Epithelial cell of esophagus (primary cell): ENCODE data around the gene LZTS3.
"Not testable (repeated sequence)": the region's sequence is repeated elsewhere in the genome, so short reads cannot be mapped to it uniquely, and the experiment has no call there.

Experiments
- DNase-seq: peaks from one replicate; pipeline ENCODE4 v3.0.0; 2010; ENCODE audit warnings: low read depth
- H3K4me3 ChIP-seq: 2 replicates; pipeline ENCODE4 v1.5.1; 2011; ENCODE audit warnings: mild to moderate bottlenecking, low read length, control low read depth
- CTCF ChIP-seq: IDR thresholded peaks from 2 replicates; pipeline ENCODE4 v1.5.1; 2011; ENCODE audit warnings: low read depth, mild to moderate bottlenecking, low read length, control low read depth, inconsistent platforms; ENCODE audit not compliant: insufficient read depth; ENCODE audit errors: missing control alignments

LZTS3 gene

DNA sequence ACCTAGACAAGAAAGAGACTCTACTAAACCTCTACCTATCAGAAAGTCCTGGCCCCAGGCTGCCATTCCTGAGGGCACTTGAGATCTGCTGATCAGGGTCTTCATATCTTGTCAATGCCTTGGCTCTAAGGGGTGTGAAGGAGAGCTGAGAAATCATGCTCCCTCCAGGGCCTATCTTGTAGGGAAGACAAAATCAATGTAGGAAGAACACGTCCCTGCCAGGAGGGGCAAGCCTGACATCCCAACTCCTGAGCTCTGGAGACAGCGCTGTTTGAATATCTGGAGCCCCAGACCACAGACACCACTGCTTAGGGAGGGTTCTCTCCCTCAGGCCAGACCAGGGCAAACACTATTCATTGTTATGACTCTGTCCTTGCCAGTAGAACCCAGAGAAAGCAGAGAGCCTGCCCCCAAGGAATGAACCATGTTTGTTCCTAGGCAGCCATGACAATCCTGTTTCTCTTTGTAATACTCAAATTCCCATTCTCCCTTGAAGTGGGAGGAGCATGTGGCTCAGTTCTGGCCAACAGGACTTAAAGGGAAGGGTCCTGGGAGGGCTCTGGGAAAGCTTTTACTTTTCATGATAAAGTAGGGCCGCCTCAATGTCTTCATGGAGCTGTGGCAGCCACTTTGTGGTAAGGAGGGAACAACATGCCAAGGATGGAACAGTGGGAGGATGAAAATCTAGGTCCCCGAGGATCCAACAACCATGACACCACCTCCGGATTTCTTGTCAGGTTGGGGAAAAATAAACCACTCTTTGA lies 11.9 kb downstream of the LZTS3 start:
- no peak for DNase-seq
- H3K4me3 ChIP-seq, result no peak overlapping the region
- no peak for TF ChIP-seq CTCF

- peak overlapping the region; percentile 90 for H3K4me3 ChIP-seq
- TF ChIP-seq CTCF, result no peak
- no peak for DNase-seq
Observed at GRCh38 chr20:3160418-3160817, 12.9 kb downstream of the LZTS3 start.

DNA sequence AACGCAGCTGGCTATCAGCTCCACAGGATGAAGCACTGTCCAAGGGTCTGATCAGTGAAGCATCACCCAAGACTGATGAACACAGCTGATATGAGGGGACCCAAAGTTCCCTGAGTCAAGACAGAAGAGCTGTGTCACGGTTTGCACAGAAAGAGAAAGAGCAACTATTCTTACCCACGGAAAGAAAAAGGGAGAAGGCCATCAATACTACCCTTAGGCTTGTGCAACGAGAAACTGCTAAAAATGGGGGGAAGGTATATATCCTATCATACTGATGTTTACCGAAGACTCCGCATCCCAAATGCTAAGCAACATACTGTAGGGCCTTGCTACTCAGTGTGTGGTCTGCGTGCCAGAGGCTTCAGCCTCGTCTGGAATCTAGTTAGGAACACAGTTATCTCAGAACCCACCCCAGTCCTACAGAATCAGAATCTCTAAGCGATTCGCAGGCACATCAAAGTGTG lies 14.3 kb downstream of the LZTS3 start:
- DNase-seq, result peak; percentile 15
- peak overlapping the region; percentile 90 for H3K4me3 ChIP-seq
- TF ChIP-seq CTCF, result no peak

DNA sequence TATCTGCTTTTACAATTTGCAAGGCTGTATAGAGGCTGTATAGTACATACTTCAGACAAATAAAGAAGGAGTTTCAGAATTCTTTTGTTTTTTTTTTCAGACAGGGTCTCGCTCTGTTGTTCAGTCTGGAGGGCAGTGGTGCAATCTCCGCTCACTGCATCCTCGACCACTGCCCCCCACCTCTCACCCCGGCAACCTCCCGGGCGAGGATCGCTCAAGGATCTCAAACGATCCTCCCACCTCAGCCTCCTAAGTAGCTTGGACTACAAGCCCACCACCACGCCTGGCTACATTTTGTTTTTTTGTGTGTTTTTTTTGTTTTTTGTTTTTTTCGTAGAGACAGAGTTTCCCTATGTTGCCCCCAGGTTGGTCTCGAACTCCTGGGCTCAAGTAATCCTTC lies 15.5 kb downstream of the LZTS3 start:
- no peak for TF ChIP-seq CTCF
- DNase-seq, result no peak
- H3K4me3 ChIP-seq, result peak overlapping the region; percentile 90

DNA sequence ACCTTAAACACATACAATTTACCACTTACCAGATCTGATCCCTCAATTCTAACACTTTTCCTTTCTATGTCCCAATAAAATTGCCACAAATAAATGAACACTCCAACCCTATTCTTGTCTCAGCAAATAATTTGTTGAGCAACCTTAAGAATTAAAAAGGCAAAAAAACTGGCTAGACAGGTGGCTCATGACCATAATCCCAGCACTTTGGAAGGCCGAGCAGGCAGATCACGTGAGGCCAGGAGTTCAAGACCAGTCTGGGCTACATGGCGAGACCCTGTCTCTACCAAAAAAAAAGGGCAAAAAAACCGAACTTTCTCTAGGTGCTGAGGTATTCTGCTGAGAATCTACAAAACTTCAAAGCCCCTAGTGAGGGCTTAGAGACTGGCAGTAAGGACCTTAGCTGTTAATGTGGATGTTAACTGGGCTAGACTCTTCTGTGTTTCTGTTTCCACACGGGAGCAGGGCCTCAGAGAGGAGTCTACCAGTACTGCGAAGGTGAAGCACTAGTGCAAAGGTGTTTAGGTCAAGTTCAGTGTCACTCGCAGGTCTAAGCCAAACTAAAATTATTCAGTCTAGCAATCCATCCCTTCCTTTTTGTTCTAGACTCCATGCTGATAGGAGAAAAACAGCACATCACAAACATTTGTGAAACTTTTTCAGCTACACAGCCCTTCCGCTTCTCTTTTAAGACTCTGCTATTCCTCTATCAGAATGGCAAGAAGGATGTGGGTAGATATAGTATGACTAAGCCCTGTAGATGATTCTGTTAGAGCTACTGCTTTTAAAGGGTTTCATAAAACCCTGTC lies 16.3 kb downstream of the LZTS3 start:
- no peak for TF ChIP-seq CTCF
- no peak overlapping the region for H3K4me3 ChIP-seq
- DNase-seq, result peak; percentile 36

- DNase-seq, H3K4me3 ChIP-seq: not testable (repeated sequence)
Observed at GRCh38 chr20:3152057-3152644, 21.2 kb downstream of the LZTS3 start.

- no peak for DNase-seq
- TF ChIP-seq CTCF, result no peak
- no peak overlapping the region for H3K4me3 ChIP-seq
Observed at GRCh38 chr20:3150908-3151307, 22.4 kb downstream of the LZTS3 start.
